SKM-1 treated with dmso at 0.1 percent for 144 hours (cell line): ENCODE measurements around the gene TESK1.

Experiments used
- DNase-seq: peaks from one replicate; lab custom pipeline; 2025; ENCODE audit not compliant: unreplicated experiment; lab: John Stamatoyannopoulos, UW

The TESK1 gene

DNA sequence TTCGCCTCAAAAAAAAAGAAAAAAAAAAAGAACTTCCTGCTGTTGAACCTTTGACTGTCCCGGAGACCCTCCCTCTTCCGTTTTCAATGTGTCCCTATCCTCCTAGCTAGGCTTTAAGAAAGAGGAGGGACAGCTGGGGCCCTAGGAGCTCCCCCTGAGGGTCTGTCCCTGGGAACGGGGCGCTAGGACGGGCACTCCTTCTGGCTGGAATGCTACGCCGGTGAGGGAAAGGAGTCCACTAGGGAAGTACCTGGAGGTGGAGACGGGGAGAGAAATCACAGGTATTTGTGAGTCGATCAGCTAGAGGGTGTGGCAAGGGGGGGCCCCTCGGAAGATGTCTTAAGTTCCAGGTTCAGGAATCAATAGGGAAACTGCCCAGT, 41.1 kb downstream of the TESK1 start:
- no peak for DNase-seq

DNA sequence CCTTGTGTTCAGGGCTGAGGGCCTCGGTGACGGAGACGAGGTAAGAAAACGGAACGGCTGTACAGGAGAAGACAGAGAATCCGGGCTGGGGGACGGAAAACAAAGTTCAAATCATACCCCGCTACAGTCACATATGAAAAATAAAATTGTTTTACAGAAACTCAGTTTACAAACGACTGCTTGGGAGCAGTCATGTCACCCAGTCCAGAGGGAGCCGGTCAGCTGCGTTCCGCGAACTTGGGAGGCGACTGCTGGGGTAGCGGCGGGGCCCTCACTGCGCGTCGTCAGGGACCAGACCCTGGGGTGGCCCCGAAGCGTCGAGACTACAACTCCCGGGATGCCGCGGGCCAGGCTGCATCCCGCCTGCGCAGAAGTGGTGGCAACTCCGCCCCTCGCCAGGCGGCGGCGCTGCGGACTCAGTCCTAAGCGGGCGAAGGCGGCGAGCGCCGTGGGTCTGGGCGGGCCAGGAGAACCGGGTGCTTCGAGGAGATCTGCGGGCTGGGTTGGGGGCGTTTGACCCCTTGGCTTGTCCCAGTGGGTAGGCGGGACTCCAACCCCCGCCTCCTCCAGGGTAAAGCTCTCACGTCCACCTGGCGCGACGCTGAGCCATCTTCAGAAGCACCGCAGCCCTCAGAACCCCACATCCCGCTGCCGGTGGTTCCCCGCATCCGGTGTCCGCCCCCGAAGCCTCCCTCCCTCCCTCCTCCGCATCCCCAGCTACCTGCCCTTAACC, 41.6 kb downstream of the TESK1 start:
- DNase-seq: peak; percentile 78

DNA sequence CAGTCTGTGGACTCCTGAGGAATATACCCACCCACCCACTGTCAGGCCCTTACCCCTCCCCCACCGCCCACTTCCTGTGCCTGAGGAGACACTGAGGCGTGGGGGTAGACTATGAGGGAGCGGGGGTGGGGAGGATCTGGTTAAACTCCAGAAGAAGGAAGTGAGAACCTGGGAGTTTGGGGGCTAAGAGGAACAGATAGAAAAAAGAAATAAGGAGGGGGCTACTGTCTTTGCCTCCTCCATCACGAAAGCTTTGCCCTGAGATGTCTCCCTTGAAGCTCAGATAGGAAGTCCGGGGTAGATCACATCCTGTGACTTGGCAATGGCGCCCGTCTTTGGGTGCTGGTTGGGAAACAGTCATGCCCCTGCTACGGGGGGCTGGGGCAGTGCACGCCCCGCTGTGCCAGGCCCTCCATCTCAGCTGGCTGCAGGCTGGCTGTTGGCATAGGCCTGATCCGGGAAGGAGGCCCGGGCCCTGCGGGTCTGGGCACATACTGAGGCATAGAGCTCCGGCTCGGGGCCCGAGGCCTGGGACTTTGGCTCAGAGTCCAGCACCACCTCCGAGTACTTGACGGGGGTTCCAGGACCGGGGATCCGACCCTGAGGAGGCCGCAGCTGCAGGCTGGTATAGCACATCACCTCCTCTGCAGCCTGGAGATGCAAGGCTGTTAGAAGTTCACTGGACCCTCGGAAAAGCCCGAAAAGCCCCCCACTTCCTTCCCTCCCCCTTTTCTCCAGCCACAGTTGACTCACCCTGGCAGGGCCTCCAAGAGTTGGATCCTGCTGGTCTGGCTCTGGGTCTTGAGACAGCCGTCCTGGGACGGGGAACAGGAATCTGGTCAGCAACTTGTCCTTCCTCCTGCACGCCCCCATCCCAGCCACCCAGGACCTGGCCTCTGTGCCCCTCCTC, 44.6 kb downstream of the TESK1 start:
- peak; percentile 24 for DNase-seq

- DNase-seq: no peak
Measured at GRCh38 chr9:35650341-35651158, 45.5 kb downstream of the TESK1 start, which contains the start of gene SIT1. Gene SIT1, minus strand, starts transcription at chr9:35650931. Its CDS starts 78 bp downstream, at chr9:35650853.

GRCh38 chr9:35651956-35652828, 47.1 kb downstream of the TESK1 start:
- DNase-seq: no peak

- DNase-seq: no peak
Measured at GRCh38 chr9:35652829-35653209, 47.8 kb downstream of the TESK1 start.

DNA sequence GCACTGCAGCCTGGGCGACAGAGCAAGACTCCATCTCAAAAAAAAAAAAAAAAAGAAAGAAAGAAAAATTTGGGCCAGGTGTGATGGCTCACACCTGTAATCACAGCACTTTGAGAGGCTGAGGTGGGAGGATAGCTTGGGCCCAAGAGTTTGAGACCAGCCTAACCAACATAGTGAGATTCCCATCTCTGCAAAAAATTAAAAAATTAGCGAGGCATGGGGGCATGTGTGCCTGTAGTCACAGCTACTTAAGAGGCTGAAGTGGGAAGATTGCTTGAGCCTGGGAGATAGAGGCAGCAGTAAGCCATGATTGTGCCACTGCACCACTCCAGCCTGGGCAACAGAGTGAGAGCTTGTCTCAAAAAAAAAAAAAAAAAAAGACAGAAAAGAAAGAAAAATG, 48.5 kb downstream of the TESK1 start:
- no peak for DNase-seq

DNA sequence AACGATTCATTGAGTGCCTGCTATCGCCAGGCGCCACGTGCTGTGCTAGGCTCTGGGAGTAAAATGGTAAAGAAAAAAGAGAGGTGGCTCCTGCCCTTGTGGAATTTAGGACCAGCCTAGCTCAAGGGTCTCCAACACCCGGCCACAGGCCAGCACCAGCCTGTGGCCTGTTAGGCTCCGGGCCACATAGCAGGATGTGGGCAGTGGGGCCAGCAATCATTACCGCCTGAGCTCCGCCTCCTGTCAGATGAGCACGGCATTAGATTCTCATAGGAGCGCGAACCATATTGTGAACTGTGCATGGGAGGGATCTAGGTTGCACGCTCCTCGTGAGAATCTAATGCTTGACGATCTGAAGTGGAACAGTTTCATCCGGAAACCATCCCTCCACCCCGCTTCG, 51.3 kb downstream of the TESK1 start:
- DNase-seq: no peak

DNA sequence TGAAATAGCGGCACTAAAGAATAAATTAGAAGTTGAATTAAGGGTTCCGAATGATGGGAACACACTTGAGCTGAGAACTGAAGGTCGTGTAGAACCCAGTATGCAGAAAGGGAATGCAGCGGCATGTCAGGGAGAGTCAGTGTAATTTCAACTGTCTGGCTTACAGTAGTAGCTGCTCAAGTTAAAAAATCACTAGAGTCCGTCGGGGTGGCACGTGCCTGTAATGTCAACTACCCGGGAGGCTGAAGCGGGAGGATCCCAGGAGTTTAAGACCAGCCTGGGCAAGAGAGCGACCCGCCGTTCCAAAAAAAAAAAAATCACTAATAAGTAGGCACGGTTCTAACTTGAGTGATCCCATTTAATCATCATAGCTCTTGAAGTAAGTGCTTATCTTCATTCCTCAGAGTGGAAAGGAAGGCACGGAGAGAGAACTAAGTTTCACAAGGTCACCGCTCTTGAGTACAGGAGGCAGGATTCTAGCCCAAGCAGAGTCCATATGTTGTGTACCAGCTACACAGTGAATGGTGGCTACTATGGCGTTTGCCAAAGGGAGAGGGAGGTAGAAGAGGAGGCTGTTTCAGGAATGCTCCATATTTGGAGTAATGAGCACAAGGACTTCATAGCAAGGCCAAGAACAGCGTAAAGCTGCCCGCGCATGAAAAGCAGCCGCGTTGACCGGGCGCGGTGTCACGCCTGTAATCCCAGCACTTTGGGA, 51.9 kb downstream of the TESK1 start:
- no peak for DNase-seq

- peak; percentile 97 for DNase-seq
Measured at GRCh38 chr9:35657546-35658136, 52.6 kb downstream of the TESK1 start, which contains the start of gene RMRP. Gene RMRP, minus strand, starts transcription at chr9:35658019.

GRCh38 chr9:35658137-35658967, 53.3 kb downstream of the TESK1 start, which contains the start of gene CCDC107:
Gene CCDC107, plus strand, starts transcription at chr9:35658292. Its CDS starts 88 bp downstream, at chr9:35658380.
- DNase-seq: peak; percentile 68

GRCh38 chr9:35658968-35659220, 53.8 kb downstream of the TESK1 start:
- no peak for DNase-seq

DNA sequence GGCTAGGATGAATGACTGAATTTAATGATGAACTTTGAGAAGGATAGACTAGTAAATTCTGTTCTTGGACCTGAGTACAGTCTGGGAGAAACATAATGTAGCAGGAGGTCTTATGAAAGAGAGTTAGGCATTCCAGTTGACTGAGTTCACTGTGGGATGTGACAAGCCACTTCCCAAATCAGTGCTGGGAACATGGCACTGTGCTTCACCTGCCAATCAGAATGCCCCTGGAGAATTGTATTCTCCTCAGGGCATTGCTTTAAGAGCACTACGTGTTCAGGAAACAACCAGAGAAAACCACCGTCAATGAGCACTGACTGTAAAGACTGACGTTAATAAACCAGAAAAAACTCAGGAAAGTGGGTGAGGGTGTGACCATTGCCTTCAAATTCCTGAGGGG, 54.3 kb downstream of the TESK1 start:
- DNase-seq: no peak
